NAMALWA (cell line): ENCODE results near the gene PRSS3.
"Not testable (repeated sequence)": the region's sequence is repeated elsewhere in the genome, so short reads cannot be mapped to it uniquely, and the experiment has no call there.

Experiments used
- DNase-seq: peaks from one replicate; pipeline ENCODE4 v3.0.0-alpha.2; 2015; ENCODE audit warnings: low spot score

The PRSS3 gene

DNA sequence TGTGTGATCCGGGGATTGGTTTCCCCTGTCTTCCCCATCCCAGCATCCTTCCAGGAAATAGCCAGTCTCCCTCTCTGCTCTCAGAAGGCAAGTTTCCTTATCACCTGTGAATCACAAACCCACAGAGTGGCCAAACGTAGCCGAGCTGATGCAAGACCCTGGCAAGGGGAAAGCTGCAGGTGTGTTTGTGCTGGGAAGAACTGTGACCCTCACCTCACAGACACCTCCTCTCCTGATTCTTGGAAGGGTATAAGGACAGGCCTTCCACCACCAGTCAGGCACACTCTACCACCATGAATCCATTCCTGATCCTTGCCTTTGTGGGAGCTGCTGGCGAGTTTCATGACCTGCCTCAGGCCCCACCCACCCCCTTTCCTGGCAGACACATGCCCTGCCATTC is at the start of gene PRSS3:
TSS of gene PRSS3 (plus strand) at position 281 of the 400 bp plus-strand sequence. CDS start at position 294, 13 bp downstream.
- DNase-seq, result no peak

DNA sequence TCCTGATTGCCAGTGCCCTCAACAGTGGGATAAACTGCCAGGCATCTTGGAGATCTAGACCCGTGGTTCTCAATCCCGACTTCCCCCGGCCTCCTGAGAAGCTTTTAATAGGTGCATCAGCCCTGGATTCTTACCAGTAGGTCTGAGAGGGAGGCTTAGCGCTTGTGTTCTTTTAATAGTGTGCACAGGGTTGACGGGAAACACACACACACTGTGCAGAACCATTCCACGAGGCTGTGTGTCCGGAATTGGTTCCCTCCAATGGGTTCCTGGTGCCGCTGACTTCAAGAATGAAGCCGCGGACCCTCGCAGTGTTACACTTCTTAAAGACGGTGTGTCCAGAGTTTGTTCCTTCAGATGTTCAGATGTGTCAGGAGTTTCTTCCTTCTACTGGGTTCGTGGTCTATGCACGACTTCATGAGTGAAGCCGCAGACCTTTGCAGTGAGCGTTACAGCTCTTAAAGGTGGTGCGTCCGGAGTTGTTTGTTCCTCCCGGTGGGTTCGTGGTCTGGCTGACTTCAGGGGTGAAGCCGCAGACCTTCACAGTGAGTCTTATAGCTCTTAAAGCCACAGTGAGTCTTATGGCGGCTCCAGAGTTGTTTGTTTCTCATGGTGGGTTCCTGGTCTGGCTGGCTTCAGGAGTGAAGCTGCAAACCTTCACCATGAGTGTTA is 46.6 kb upstream of the PRSS3 start:
- DNase-seq, result no peak

DNA sequence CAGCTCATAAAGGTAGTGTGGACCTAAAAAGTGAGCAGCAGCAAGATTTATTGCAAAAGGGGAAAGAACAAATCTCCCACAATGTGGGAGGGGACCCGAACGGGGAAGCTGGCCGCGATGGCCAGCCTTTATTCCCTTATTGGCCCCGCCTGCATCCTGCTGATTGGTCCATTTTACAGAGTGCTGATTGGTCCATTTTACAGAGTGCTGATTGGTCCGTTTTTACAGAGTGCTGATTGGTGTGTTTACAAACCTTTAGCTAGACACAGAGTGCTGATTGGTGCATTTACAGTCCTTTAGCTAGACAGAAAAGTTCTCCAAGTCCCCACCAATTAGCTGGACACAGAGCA is 46.1 kb upstream of the PRSS3 start:
- peak; percentile 8 for DNase-seq

DNA sequence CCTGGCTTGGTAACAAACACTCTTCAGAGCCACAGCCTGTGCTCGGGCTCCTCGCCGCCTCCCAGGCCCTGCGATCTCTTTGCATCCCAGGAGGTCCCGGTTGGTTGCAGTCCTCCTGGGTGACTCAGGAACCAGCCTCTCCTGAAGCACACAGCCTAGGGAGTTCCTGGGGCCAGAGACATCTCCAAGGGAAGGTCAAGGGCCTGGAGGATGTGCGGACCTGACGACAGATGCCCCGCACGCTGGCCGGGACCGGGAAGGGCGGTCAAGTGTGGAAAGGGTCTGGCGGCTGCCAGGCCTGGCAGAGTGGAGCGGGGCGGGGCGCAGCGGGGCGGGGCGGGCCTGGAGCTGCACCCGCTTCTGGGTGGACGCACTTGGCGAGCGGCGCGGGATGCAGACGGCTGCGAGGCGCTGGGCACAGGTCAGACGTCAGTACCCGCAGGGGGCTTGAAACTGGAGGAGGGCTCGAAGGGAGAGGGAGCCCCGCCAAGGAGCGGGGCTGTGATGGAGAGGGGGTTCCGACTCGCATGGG is 45.0 kb upstream of the PRSS3 start:
- DNase-seq, result no peak

DNA sequence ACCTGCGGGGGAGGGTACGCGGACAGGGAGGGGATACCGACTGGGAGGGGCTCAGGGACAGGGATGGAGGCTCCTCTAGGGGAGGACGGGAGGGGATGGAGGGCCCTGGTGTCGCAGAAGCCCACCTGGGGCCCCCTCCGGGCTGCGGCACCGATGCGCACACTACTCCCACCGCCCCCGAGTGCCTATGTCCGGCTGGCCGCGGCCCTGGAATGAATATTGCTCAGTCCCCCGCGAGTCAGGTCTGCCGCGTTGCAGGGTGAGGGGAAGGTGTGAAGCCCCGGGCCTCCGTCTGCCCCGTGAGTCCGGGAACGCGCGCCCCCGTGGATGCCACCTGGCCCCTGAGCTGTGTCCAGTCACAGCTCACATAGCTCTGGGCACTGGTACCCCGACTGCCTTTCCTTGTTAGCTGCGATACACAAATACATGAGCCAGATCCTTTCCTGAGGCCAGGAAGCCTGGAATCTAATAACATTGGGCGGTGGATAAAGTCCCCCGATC is 44.5 kb upstream of the PRSS3 start:
- no peak for DNase-seq

DNA sequence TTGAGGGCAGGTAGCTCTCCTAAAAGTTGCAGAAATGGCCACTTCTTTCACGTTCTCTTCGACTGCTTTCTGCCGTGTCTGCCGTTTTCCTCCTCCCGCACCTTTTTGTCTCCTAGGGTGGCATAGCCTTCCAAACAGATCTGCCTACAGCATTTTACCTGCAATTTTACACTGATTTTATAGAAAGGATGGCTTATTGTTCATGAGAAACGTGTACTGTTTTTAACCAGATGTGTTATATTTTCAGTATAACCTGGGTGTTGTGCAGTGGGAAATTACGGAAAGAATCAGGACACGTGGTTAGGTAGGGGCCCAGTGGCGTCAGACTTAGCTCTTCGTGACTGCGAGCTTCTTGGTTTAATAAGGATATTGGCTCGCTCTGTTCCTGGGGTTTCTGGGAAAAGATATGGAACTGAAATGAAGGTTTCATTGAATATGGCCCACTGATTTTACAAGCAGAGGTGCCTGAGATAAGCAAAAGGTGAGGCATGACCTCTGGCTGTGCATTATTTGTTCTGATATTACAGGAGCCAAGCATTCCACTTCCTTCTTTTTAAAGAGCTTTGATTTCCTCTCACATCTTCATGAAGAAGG is 43.7 kb upstream of the PRSS3 start:
- no peak for DNase-seq

DNA sequence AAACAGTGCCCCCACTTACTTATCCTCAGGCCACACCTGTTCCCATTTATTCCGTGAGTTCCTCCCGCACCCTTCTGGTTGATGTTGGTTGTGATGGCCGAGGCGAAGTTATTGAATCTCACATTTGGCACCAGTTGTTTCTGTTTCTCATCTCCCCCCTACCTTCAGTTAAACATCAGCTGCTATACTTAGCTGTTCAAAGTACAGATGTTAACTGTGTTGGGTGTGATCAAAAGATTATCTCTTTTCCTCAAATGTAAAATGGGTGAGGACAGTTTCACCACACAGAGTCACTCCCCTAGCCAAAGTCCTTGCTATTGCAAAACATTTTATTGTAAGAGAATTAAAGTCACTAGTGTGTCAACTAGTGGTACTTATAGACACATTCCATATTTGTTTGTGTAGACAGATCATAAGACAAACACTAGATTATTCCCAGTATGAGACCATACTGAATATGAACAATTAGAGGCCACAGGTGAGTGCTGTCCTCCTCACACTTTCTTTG is 43.2 kb upstream of the PRSS3 start:
- DNase-seq, result no peak

DNA sequence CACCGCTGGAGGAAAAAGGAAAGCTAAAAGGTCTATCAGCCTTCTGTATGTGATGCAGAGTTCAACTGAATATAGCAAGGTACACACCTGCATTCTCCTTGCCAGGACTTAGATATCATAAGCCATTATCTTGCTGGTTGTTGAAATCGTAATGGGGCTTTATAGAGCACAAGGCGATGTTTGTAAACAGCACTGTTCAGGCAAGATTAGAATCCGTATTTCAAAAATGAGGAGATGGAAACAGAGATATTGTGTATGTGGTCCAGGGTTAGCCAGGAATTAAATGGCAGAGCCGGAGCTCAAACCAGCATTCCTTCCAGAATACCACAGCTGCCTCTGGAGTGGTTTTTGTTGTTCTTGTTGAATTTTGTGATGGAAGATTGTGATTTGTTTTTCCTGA is 42.6 kb upstream of the PRSS3 start:
- DNase-seq, result not testable (repeated sequence)

DNA sequence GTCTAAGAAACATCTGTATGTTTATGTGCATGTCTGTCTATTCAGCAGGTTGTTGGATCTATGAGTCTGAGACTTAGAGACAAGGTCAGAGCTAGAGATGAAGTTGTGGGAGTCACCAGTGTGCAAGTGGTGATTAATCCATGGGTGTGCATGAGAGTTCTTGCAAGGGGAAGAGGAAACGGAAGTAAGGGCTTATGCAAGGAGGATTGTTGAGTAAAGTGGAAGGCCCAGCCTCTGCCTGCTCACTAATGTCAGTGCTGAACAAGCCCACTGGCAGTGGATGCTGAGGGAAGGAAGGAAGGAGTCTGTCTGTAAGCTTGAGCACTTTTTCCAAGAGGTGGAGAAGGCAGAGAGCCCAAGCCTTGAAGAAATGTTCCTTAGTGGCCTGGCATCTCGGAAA is 35.7 kb upstream of the PRSS3 start:
- DNase-seq, result not testable (repeated sequence)

DNA sequence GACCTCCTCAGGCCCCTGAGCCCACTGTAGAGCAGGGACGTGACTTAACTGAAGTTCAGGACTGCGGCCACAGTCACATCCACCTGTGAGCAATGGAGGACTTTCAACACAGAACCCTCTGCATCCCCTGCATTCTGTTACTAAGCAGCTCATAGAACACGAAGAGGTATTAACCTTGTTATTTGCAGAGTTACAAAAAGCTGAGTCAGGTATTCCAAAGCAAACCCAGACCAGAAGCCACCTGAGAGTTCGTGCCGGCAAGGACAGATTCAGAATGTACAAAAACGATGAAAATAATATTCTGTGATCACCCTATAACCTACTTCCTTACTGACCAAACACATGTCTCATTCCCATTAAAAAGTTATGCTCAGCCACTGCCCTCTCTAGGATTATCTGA is 33.0 kb upstream of the PRSS3 start:
- no peak for DNase-seq

DNA sequence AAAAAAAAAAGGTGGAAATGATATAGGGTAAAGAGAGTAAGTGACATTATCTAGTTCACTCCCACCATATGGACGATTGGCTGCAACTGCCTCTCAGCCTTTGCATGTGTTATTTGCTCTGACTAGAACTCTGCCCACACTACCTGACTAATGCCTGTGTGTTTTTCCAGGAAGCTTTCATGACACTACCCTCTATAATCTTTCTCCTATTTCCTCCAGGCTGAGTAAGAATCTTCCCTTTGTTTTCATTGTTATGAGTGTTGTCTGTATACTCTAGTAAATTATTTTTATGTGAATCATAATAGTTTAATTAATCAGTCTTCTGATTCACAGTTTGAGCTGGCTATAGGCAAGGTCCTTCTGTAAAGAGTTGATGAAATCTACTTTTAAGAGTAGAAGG is 31.7 kb upstream of the PRSS3 start:
- not testable (repeated sequence) for DNase-seq

DNA sequence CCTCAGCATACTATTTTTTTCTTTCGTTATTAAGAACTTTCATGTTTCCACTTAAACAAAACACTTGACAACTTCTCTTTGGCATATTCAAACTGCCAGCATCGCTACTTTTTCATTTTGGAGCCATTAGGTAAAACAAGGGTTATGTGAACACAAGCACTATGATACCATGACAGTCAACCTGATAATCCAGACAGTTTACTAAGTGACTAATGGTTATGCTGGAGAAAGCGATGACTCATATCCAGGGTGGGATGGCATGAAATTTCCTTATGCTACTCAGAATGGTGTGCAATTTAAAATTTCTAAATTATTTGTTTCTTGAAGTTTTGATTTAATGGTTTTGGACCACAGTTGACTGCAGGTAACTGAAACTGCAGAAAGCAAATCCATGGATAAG is 29.9 kb upstream of the PRSS3 start:
- no peak for DNase-seq

DNA sequence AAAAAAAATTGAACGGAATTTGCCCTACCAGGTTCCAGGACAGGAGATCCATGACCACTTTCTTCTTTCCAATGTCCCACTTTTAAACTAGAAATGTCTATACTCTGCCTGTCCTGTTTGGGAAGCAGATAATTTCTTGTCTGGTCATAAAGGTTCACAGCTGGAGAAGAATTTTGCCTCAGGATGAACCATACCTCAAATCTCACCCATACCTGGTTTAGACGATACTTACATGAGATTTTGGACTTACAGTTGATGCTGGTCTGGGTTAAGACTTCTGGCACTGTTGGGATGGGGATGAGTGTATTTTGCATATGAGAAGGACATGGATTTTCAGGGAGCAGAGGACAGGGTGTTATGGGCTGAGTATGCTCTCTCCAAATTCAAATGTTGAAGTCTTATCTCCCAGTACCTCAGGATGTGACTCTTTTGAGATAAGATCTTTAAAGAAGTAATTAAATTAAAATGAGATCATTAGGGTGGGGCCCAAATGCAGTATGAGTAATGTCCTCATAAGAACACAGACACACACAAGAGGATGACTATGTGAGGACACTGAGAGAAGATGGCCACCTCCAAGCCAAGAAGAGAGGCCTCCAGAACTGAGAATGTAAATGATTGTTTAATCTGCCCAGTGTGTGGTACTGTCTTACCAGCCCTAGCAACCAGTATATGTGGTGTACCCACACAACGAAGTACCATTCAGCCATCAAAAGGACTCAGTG is 25.0 kb upstream of the PRSS3 start:
- not testable (repeated sequence) for DNase-seq

DNA sequence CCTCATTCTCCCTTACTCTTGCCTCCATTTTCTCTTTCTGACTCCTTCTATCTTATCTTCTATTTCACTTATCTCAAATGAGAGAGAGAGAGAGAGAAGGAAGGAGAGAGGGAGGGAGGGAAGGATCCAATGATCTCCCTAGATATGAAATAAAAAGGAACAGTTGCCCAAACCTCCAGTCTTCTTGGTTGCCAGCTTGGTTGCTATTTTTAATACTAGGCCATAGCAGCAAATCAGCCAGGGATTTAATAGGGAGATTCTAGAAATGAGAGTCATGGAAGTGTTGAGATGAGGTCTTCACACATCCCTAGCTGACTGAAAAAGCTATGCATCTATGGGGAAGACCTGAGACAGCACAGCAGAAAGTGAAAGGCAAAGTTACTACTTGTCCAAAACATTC is 22.2 kb upstream of the PRSS3 start:
- DNase-seq, result not testable (repeated sequence)

DNA sequence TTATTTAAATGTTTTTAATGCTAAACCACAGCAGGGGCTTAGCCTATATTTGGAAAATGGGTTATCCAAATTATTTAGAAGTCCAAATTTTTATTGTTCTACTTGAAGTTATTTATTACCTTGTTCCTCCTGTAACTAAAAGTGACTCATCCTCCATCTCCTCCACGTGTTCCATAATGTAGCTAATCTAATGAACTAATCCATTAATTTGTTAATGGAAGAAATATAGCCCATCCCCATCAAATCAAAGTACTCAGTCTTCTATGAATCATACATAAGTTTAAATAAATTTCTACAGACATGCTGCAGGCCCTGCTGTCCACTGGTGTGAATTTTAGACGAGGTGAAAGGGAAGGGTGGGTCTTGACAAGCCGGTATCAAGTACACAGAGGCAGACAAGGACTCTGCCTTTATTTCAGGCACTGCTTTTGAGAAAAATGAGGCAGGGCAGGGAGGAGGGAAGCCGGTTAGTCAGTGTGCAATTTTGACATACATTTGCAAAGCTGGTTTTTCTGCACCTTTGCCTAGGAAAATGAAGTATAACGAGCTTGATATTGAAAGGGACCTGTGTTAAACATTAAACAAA is 21.2 kb upstream of the PRSS3 start:
- not testable (repeated sequence) for DNase-seq

DNA sequence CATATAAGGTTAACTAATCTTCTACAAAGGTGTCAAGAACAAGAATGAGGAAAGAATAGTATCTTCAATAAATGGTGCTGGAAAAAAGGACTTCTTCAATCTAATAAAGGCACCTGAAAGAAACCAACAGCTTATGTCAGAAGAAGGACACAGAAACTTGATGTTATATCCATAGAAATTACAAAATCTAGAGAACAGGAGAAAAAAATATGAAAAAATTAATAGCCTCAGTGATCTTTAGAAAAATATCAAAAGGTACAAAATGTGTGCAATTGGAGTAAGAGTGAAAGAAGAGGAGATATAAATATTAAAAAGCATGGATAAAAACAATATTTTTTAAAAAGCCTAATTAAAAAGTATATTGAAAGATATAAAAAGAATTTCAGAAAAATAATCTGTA is 18.8 kb upstream of the PRSS3 start:
- DNase-seq, result no peak

DNA sequence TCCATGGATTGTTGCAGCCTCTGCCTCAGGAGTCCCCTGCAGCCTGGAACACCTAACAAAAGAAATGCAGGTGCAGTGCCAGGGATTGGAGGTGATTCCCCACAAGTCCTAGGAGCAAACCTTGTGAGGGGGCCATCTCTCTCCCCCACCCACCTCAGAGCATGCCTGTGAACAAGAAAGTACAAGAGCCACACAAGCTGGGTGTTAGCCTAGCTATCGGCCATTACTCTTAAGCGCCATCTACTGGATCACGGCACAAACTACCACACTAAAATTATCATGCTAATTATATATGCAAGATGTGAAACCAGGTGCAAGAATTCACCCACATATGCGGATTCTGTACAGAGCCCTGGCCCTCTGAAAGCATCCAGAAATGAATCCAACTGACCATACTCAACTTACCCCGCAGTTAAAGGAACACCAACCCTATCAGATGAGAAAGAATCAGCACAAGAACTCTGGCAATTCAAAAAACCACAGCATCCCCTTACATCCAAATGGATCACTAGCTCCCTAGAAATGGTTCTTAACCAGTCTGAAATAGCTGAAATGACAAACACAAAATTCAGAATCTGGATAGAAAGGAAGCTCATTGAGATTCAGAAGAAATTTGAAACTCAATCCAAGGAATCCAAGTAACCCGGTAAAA is 16.5 kb upstream of the PRSS3 start:
- DNase-seq, result peak; percentile 85

DNA sequence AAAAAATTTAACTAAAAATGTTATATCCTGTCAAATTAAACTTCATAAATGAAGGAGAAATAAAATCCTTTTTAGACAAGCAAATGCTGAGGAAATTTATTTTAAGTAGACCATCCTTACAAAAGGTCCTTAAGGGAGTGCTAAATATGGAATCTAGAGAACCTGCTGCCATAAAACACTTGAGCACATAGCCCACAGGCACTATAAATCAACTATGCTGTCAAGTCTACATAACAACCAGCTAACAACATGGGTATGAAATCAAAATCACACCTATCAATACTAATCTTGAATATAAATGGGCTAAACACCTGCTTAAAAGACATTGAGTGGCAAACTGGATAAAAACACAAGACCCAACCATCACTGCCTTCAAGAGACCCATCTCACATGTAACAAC is 15.1 kb upstream of the PRSS3 start:
- no peak for DNase-seq

DNA sequence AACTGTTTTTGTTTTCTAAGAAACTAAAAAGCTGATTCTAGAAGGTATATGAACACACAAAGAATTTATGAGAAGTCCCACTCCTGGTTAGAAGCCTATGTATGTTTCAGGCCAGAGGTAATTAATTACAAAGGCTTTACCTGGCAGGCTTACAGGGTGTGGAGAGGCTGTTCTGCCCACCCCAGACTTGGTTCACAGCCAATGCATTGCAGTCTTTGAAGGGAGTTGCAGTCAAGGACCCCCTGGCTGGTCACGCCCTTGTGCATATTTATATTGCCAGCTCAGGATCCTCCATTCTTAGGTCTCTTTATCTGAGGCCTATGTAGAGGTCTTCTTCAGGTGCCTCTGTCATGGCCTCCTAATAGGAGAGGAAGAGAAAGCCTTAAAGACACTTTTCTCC is 13.6 kb upstream of the PRSS3 start:
- no peak for DNase-seq

DNA sequence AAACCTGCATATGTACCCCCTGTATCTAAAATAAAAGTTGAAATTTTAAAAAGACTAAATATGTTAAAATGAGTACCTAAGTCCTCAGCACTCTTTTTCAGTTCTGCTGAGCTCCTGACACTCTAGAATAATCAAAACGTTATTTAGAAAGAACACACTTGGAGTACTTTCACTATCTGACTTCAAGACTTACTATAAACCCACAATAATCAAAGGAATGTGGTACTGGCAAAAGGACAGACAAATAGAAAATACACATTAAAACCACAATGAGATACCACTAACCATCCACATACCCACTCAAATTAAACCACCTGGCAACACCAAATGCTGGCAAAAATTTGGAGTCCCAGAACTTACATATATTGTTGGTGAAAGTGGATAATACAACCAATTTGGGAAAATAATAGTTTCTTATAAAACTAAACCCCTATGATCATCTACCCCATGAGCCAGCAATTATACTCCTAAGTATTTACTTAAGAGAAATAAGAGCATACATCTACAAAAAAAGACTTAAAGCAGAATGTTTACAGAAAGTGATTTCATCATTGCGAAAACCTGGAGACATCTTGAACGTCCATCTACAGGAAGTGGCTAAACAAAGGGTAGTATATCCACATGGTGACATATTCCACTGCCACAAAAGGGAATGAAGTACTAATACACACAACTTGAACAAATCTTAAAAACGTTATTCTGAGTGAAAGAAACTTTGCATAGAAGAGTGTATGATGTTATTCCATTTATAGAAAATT is 12.8 kb upstream of the PRSS3 start:
- DNase-seq, result no peak

DNA sequence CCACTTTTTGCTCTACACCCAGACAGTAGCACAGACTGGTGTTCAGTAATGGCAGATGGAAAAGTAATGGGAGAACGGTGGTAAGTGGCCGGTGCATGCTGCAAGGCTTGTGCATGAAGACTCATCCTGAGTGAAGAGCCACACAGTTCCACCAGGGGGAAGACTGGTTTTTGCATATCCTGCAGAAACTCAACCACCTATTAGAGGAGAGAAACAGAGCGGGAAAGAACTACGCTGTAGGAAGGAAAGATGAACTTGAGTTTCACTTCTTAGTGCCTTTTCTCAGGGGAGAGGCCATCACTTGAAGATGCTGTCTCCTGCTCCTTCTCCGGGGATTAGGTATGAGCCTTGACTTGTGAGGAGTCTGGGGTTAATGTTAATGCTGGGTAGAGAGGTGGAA is 9.4 kb upstream of the PRSS3 start:
- peak; percentile 30 for DNase-seq
